Measurements from ENCODE around the gene PRKAR1B.

DNA sequence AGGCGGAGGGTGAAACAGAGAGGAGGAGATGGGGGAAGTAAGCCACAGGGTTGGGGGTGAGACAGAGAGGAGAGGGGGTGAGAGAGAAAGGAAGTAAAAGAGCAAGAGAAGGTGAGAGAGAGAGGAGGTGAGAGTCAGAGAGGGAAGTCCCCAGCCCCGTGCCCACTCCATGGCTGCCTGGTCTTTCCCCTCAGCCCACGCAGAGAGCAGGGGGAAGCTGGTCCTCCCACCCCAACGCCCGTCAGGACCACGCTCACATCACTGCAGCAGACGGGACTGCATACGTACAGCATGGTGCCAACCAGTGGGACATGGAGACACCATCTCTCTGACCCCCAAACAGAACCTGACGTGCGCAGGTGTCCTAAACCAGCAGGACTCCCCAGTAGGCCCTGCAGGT, 195.3 kb downstream of the PRKAR1B start:
- no peak for TF ChIP-seq ZNF792 (tag by site-specific recombination; IDR thresholded peaks at IDR 0.05)
- TF ChIP-seq, protein P1, sequence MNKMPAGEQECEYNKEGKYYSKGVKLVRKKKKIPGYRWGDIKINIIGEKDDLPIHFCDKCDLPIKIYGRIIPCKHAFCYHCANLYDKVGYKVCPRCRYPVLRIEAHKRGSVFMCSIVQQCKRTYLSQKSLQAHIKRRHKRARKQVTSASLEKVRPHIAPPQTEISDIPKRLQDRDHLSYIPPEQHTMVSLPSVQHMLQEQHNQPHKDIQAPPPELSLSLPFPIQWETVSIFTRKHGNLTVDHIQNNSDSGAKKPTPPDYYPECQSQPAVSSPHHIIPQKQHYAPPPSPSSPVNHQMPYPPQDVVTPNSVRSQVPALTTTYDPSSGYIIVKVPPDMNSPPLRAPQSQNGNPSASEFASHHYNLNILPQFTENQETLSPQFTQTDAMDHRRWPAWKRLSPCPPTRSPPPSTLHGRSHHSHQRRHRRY (tag by site-specific recombination; IDR thresholded peaks at IDR 0.05): no peak
- TF ChIP-seq, protein P2, sequence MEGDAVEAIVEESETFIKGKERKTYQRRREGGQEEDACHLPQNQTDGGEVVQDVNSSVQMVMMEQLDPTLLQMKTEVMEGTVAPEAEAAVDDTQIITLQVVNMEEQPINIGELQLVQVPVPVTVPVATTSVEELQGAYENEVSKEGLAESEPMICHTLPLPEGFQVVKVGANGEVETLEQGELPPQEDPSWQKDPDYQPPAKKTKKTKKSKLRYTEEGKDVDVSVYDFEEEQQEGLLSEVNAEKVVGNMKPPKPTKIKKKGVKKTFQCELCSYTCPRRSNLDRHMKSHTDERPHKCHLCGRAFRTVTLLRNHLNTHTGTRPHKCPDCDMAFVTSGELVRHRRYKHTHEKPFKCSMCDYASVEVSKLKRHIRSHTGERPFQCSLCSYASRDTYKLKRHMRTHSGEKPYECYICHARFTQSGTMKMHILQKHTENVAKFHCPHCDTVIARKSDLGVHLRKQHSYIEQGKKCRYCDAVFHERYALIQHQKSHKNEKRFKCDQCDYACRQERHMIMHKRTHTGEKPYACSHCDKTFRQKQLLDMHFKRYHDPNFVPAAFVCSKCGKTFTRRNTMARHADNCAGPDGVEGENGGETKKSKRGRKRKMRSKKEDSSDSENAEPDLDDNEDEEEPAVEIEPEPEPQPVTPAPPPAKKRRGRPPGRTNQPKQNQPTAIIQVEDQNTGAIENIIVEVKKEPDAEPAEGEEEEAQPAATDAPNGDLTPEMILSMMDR (tag by site-specific recombination; IDR thresholded peaks at IDR 0.05): no peak
- no peak for TF ChIP-seq ZNF146 (tag by site-specific recombination; IDR thresholded peaks at IDR 0.05)
- TF ChIP-seq SETDB1 (IDR thresholded peaks at IDR 0.05; ENCODE audit: insufficient read length, low read length): no peak
- TF ChIP-seq ZNF585B (tag by site-specific recombination; IDR thresholded peaks at IDR 0.05): no peak
- no peak for TF ChIP-seq ZNF785 (tag by site-specific recombination; IDR thresholded peaks at IDR 0.05)
- TF ChIP-seq BCL11A (tag by site-specific recombination; IDR thresholded peaks at IDR 0.05; ENCODE audit: low read depth): no peak
- TF ChIP-seq, protein P3, sequence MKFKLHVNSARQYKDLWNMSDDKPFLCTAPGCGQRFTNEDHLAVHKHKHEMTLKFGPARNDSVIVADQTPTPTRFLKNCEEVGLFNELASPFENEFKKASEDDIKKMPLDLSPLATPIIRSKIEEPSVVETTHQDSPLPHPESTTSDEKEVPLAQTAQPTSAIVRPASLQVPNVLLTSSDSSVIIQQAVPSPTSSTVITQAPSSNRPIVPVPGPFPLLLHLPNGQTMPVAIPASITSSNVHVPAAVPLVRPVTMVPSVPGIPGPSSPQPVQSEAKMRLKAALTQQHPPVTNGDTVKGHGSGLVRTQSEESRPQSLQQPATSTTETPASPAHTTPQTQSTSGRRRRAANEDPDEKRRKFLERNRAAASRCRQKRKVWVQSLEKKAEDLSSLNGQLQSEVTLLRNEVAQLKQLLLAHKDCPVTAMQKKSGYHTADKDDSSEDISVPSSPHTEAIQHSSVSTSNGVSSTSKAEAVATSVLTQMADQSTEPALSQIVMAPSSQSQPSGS (tag by site-specific recombination; IDR thresholded peaks at IDR 0.05; ENCODE audit: low read depth): no peak
- TF ChIP-seq REPIN1 (tag by site-specific recombination; IDR thresholded peaks at IDR 0.05; ENCODE audit: low read depth): no peak
- no peak for TF ChIP-seq ZBTB7A (tag by site-specific recombination; IDR thresholded peaks at IDR 0.05; ENCODE audit: low read depth)
- TF ChIP-seq HOXA7 (CRISPR knock-in tag; IDR thresholded peaks at IDR 0.05; ENCODE audit: borderline replicate concordance): no peak
- TF ChIP-seq SP7 (tag by site-specific recombination; IDR thresholded peaks at IDR 0.05): no peak
